ENCODE results near the gene MAP4K3. TPM values are rescaled to one million over a fixed set of nuclear protein-coding genes. Genes with fewer than 3 reads are reported as not detected.

The MAP4K3 gene
- total RNA-seq, 1 donor from 2014 or later: 58.1 TPM

DNA sequence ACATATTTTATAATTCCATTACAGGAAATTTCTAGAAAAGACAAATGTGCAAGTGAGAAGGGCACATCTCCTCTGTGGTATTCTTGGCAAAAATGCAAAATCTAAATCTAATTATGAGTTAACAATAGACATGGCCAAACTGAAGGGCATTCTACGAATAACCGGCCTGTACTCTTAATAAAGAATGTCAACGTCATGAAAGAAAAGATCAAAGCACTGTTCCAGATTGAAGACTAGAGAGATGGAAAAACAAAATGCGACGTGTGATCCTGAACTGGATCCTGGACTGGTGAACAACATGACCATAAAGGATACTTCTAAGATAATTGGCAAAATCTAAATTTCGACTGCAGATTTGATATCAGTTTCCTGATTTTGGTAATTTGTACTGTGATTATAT is 196.3 kb downstream of the MAP4K3 start:
- no peaks in the 10 kb centered on the region for H3K36me3 ChIP-seq (ENCODE audit: insufficient read depth, low read length)
- no peaks in the 10 kb centered on the region for H4K20me1 ChIP-seq (ENCODE audit: insufficient read depth, low read length)
- no peaks in the 10 kb centered on the region for H3K4me1 ChIP-seq (ENCODE audit: insufficient read depth, low read length)
- H3K79me2 ChIP-seq (ENCODE audit: insufficient read depth, low read length): no peaks in the 10 kb centered on the region
- Mint-ChIP-seq H3K27me3 (ENCODE audit: low read depth, unreplicated experiment) (no peaks in the 10 kb centered on the region), H3K4me3 (ENCODE audit: unreplicated experiment) (no peak overlapping the region), H3K4me1 (ENCODE audit: low read depth, unreplicated experiment) (no peaks in the 10 kb centered on the region), H3K9me3 (ENCODE audit: unreplicated experiment) (peaks cover 5% of the 10 kb centered on the region), H3K27ac (ENCODE audit: unreplicated experiment) (no peak overlapping the region), H3K36me3 (ENCODE audit: low read depth, unreplicated experiment) (peaks cover 3% of the 10 kb centered on the region)
- H3K4me3 ChIP-seq (ENCODE audit: insufficient read depth, low read depth, low read length): no peak overlapping the region
- no peaks in the 10 kb centered on the region for H3K27me3 ChIP-seq (ENCODE audit: insufficient read depth, low read length)
- DNase-seq (ENCODE audit: low read depth) (no peak), FAIRE-seq (no peak)
- no peak overlapping the region for H3K9ac ChIP-seq (ENCODE audit: low read length)
- H2AFZ ChIP-seq (ENCODE audit: low read depth, low read length): no peak overlapping the region
- no peaks in the 10 kb centered on the region for H3K9me3 ChIP-seq (ENCODE audit: insufficient read depth, low read depth, low read length)
- H3K27ac ChIP-seq (ENCODE audit: low read depth, low read length): no peak overlapping the region
- TF ChIP-seq EZH2 (IDR thresholded peaks at IDR 0.05; ENCODE audit: insufficient read depth, low read length): no peak
- TF ChIP-seq CTCF (IDR thresholded peaks at IDR 0.05; ENCODE audit: insufficient read depth, low read depth, low read length): no peak
- no peak overlapping the region for H3K4me2 ChIP-seq (ENCODE audit: low read length)

GRCh38 chr2:39234754-39235153 is 202.3 kb downstream of the MAP4K3 start:
- Mint-ChIP-seq H3K4me1 (ENCODE audit: low read depth, unreplicated experiment) (peaks cover 7% of the 10 kb centered on the region), H3K36me3 (ENCODE audit: low read depth, unreplicated experiment) (peaks cover 2% of the 10 kb centered on the region), H3K9me3 (ENCODE audit: unreplicated experiment) (peaks cover 4% of the 10 kb centered on the region), H3K27me3 (ENCODE audit: low read depth, unreplicated experiment) (no peaks in the 10 kb centered on the region), H3K4me3 (ENCODE audit: unreplicated experiment) (no peak overlapping the region), H3K27ac (ENCODE audit: unreplicated experiment) (no peak overlapping the region)
- no peaks in the 10 kb centered on the region for H4K20me1 ChIP-seq (ENCODE audit: insufficient read depth, low read length)
- no peaks in the 10 kb centered on the region for H3K27me3 ChIP-seq (ENCODE audit: insufficient read depth, low read length)
- DNase-seq (ENCODE audit: low read depth): no peak
- H2AFZ ChIP-seq (ENCODE audit: low read depth, low read length): no peak overlapping the region
- TF ChIP-seq CTCF (IDR thresholded peaks at IDR 0.05; ENCODE audit: insufficient read depth, low read depth, low read length) (no peak), EZH2 (IDR thresholded peaks at IDR 0.05; ENCODE audit: insufficient read depth, low read length) (no peak)
- no peak overlapping the region for H3K9ac ChIP-seq (ENCODE audit: low read length)
- FAIRE-seq: no peak
- no peaks in the 10 kb centered on the region for H3K4me1 ChIP-seq (ENCODE audit: insufficient read depth, low read length)
- no peak overlapping the region for H3K4me2 ChIP-seq (ENCODE audit: low read length)
- no peaks in the 10 kb centered on the region for H3K79me2 ChIP-seq (ENCODE audit: insufficient read depth, low read length)
- H3K27ac ChIP-seq (ENCODE audit: low read depth, low read length): no peak overlapping the region
- H3K4me3 ChIP-seq (ENCODE audit: insufficient read depth, low read depth, low read length): no peak overlapping the region
- no peaks in the 10 kb centered on the region for H3K36me3 ChIP-seq (ENCODE audit: insufficient read depth, low read length)
- no peaks in the 10 kb centered on the region for H3K9me3 ChIP-seq (ENCODE audit: insufficient read depth, low read depth, low read length)

DNA sequence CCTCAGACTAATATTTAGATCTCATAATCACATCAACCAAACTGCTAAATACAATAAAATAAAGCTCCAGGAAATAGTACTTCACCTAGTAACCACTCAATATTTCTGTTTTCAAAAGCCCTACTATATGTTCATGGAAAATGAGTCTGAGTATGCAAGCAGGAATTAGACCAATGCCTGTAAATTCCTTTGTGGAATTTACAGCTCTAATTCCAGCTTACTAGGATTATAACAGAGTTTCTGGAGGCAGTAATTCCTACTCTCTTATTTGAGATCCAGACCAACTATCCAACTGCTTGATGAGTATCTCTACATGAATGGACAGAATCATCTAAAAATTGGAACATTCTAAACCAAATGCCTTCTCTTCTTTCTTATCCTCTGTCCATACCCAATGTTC is 204.9 kb downstream of the MAP4K3 start:
- no peak for DNase-seq (ENCODE audit: low read depth)

More for the DNA sequence above, 204.9 kb downstream of the MAP4K3 start:
- Mint-ChIP-seq H3K4me1 (ENCODE audit: low read depth, unreplicated experiment) (peaks cover 11% of the 10 kb centered on the region), H3K36me3 (ENCODE audit: low read depth, unreplicated experiment) (peaks cover 2% of the 10 kb centered on the region), H3K4me3 (ENCODE audit: unreplicated experiment) (no peak overlapping the region), H3K9me3 (ENCODE audit: unreplicated experiment) (peaks cover 4% of the 10 kb centered on the region), H3K27me3 (ENCODE audit: low read depth, unreplicated experiment) (no peaks in the 10 kb centered on the region), H3K27ac (ENCODE audit: unreplicated experiment) (no peak overlapping the region)
- TF ChIP-seq EZH2 (IDR thresholded peaks at IDR 0.05; ENCODE audit: insufficient read depth, low read length) (no peak), CTCF (IDR thresholded peaks at IDR 0.05; ENCODE audit: insufficient read depth, low read depth, low read length) (no peak)
- Histone ChIP-seq H3K4me3 (ENCODE audit: insufficient read depth, low read depth, low read length) (no peak overlapping the region), H3K9me3 (ENCODE audit: insufficient read depth, low read depth, low read length) (no peaks in the 10 kb centered on the region), H3K4me2 (ENCODE audit: low read length) (no peak overlapping the region), H3K27me3 (ENCODE audit: insufficient read depth, low read length) (no peaks in the 10 kb centered on the region), H3K4me1 (ENCODE audit: insufficient read depth, low read length) (no peaks in the 10 kb centered on the region), H3K27ac (ENCODE audit: low read depth, low read length) (no peak overlapping the region), H3K79me2 (ENCODE audit: insufficient read depth, low read length) (no peaks in the 10 kb centered on the region), H4K20me1 (ENCODE audit: insufficient read depth, low read length) (no peaks in the 10 kb centered on the region), H3K9ac (ENCODE audit: low read length) (no peak overlapping the region), H3K36me3 (ENCODE audit: insufficient read depth, low read length) (no peaks in the 10 kb centered on the region), H2AFZ (ENCODE audit: low read depth, low read length) (no peak overlapping the region)
- no peak for FAIRE-seq

Data from astrocyte (in vitro differentiated cells and primary cell).